Measurements from ENCODE around the gene DDX31.

DNA sequence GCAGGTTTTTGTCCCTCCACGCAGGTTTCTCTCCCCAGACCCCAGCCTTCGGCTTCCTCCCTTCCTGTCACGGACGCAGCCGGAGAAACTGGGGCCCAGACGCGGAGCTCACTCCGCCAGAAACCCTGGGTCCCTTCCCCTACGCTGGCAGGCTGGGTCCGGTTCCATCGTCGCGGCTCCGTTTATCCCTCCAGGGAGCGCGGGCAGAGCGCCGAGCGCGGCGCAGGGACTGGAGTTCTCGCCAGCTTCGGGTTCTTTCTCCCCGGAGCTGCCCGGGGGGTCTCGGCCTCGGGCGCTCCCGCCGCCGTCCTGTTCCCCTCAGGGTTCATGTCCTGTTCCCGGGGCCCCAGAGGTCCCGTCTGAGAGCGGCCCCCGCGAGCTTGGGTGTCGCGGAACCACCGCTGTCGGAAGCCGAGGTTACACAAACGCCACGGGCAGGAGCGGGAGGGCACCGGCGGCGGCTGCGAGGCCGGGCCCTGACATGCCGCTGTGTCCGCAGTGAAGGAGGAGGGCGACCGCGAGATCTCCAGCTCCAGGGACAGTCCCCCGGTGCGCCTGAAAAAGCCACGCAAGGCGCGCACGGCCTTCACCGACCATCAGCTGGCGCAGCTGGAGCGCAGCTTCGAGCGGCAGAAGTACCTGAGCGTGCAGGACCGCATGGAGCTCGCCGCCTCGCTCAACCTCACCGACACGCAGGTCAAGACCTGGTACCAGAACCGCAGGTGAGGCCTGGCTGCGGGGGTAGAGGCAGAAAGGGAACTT is 82.8 kb downstream of the DDX31 start:
- TF ChIP-seq, protein P1, sequence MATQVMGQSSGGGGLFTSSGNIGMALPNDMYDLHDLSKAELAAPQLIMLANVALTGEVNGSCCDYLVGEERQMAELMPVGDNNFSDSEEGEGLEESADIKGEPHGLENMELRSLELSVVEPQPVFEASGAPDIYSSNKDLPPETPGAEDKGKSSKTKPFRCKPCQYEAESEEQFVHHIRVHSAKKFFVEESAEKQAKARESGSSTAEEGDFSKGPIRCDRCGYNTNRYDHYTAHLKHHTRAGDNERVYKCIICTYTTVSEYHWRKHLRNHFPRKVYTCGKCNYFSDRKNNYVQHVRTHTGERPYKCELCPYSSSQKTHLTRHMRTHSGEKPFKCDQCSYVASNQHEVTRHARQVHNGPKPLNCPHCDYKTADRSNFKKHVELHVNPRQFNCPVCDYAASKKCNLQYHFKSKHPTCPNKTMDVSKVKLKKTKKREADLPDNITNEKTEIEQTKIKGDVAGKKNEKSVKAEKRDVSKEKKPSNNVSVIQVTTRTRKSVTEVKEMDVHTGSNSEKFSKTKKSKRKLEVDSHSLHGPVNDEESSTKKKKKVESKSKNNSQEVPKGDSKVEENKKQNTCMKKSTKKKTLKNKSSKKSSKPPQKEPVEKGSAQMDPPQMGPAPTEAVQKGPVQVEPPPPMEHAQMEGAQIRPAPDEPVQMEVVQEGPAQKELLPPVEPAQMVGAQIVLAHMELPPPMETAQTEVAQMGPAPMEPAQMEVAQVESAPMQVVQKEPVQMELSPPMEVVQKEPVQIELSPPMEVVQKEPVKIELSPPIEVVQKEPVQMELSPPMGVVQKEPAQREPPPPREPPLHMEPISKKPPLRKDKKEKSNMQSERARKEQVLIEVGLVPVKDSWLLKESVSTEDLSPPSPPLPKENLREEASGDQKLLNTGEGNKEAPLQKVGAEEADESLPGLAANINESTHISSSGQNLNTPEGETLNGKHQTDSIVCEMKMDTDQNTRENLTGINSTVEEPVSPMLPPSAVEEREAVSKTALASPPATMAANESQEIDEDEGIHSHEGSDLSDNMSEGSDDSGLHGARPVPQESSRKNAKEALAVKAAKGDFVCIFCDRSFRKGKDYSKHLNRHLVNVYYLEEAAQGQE (IDR thresholded peaks at IDR 0.05; ENCODE audit: insufficient read depth in 1 of 2, low read depth in 2 of 2, low read length in 2 of 2): no peak
- TF ChIP-seq POLR2AphosphoS5 (IDR thresholded peaks at IDR 0.05; ENCODE audit: low read depth, low read length): no peak
- TF ChIP-seq TAF1 (IDR thresholded peaks at IDR 0.05; ENCODE audit: borderline replicate concordance, insufficient read depth, low read length): no peak
- no peak for TF ChIP-seq SIN3A (IDR thresholded peaks at IDR 0.05; ENCODE audit: borderline replicate concordance, insufficient read depth, low read length)
